GM18526 (cell line): ENCODE results near the gene PRKAG2.

Source experiments
- POLR2A ChIP-seq: IDR thresholded peaks from 3 replicates; pipeline ENCODE4 v1.6.1; 2011; ENCODE audit not compliant: insufficient read length; ENCODE audit errors: extremely low read depth

PRKAG2 gene

GRCh38 chr7:151729521-151729921 lies 147.4 kb downstream of the PRKAG2 start:
- no peak for TF ChIP-seq POLR2A

GRCh38 chr7:151728746-151729145 lies 148.2 kb downstream of the PRKAG2 start:
- no peak for TF ChIP-seq POLR2A

- no peak for TF ChIP-seq POLR2A
These were observed 148.6 kb downstream of the PRKAG2 start for GRCh38 chr7:151728286-151728660.

- no peak for TF ChIP-seq POLR2A
These were observed 149.2 kb downstream of the PRKAG2 start for GRCh38 chr7:151727579-151728285.

- no peak for TF ChIP-seq POLR2A
These were observed 150.0 kb downstream of the PRKAG2 start for GRCh38 chr7:151726652-151727578.

- no peak for TF ChIP-seq POLR2A
These were observed 150.9 kb downstream of the PRKAG2 start for GRCh38 chr7:151725844-151726651.

GRCh38 chr7:151724920-151725584 lies 151.9 kb downstream of the PRKAG2 start:
- TF ChIP-seq POLR2A, result no peak

GRCh38 chr7:151724250-151724915 lies 152.5 kb downstream of the PRKAG2 start:
- no peak for TF ChIP-seq POLR2A

- TF ChIP-seq POLR2A, result no peak
These were observed 153.6 kb downstream of the PRKAG2 start for GRCh38 chr7:151723321-151723720.

GRCh38 chr7:151722533-151722932 lies 154.4 kb downstream of the PRKAG2 start:
- TF ChIP-seq POLR2A, result no peak

- TF ChIP-seq POLR2A, result no peak
These were observed 155.2 kb downstream of the PRKAG2 start for GRCh38 chr7:151721694-151722093.

- TF ChIP-seq POLR2A, result no peak
These were observed 155.7 kb downstream of the PRKAG2 start for GRCh38 chr7:151721236-151721635.

- no peak for TF ChIP-seq POLR2A
These were observed 156.6 kb downstream of the PRKAG2 start for GRCh38 chr7:151720280-151720679.

GRCh38 chr7:151719897-151720242 lies 157.0 kb downstream of the PRKAG2 start:
- no peak for TF ChIP-seq POLR2A
